Right renal cortex interstitium (tissue), 3 donors: ENCODE data around the gene RPP25L. TPM values are rescaled to one million over a fixed set of nuclear protein-coding genes. Genes with fewer than 3 reads are reported as not detected.

ENCODE experiments used
- DNase-seq, 3 donors: peaks; one replicate each; pipeline ENCODE4 v3.0.0-alpha.2; 2013; ENCODE audit warnings: low read depth in 3 of 3, low spot score in 2 of 3
- polyA plus RNA-seq, 3 donors: library from polyadenylated mRNA; unstranded; fragments of 120-200 nt; gene quantifications; one replicate each; pipeline ENCODE4 v1.2.1, GENCODE V29; 2013; ENCODE audit not compliant: insufficient read length in 3 of 3

Gene RPP25L
- polyA plus RNA-seq, 3 donors: 23.4 to 28.8 (median 28.7) TPM

GRCh38 chr9:34638138-34638445 lies 26.2 kb upstream of the RPP25L start:
- no peak for DNase-seq

- DNase-seq: peak in 2 of 3 donors; percentile 81 to 90
Measured at GRCh38 chr9:34637356-34638137, 25.6 kb upstream of the RPP25L start, which contains the start of gene SIGMAR1. Gene SIGMAR1 (minus strand): TSS chr9:34637787. CDS start chr9:34637697, 90 bp downstream.

DNA sequence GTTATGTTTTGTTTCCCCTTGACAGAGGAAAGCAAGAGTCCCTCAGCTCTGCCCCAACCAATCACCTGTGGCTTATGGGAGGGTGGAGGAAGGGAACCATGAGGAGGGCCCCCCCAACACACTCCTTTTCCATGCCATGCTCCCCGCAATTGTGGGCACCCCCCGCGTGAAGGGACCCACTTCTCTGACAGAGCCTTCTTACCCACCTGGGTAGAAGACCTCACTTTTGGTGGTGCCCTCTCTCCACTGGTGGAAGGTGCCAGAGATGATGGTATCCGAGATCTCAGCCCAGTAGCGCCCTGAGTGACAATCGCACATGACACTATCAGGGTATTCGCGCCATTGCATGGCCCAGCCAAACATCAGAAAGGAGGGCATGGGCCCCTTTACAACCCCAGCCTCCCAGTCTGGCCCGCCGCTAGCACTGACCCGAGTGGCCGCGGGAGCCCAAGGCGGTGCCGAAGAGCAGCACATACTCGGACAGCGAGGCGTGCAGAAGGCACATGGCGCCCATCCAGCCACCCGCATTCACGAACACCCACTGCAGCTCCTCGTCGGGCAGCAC lies 25.0 kb upstream of the RPP25L start:
- no peak for DNase-seq

DNA sequence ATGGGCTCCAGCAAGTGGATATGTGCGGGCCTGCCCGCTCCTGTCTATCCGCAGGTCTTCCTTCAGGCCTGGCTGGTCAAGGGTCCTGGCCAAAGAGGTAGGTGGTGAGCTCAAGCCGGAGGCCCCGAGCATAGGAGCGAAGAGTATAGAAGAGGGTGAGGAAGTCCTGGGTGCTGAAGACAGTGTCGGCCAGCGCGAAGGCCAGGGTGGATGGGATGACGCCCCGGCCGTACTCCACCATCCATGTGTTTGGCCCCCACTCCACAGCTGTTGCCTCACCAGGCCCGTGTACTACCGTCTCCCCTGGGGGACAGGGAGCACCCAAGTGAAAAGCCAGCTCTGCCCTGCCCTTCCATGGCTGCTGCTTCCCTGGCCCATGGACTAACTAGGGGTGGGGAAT lies 23.7 kb upstream of the RPP25L start:
- DNase-seq: no peak

DNA sequence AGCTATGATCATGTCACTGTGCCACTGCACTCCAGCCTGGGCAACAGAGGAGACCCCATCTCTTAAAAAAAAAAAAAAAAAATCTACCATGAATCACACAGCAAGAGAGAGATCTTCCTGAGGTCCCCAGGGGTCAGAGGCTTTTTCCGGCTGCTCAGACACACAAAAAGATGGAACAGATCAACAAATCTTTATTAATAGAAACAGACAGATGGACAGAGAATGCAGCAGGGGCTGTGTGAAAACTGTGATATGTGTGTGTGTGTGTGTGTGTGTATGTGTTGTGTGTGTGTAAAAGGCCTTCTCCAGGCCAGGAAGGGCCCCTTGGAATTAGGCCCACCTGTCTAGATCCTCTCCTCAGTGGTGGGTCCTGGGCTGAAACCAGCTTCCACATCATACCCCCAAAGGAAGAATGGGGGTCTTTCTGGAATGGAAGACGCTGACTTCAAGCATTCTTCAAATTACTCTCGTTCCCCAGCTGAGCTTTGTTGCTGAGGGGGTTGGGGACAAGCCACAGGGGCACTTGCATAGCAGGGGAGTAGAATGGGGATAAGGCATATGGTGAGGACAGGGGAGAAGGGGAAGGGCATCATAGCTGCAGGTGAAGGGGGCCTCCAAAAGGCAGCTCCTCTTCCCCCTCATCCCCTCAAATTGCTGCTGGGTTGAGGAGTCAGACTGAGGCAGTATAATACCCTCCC lies 22.8 kb upstream of the RPP25L start:
- no peak for DNase-seq

DNA sequence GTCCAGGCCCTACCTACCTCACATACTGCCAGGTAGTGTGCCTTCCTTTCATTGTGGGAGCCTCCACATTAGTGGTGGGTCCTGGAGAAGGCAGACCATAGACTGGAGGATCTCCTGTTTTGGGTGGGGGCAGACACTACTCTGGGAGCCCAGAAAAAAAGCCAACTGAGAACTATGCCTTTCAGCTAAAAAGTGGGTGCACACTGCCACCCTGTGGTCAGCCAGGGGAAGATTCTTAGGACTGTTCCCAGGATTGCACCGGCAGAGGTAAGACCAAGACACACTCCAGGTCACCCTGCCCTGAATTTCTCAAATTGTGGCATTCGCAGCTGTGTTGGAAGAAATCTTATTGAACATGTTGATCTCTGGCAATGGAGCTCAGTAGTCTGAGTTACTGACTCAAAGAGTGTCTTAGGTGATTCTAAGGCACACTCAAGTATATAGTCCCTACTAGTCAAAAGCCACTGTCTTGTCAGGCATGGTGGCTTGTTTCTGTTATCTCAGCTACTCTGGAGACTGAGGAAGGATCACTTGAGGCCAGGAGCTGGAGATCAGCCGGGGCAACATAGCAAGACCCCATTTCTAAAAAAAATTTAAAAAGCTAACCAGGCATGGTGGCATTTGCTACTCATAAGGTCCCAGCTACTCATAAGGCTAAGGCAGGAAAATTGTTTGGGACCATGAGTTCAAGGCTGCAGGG lies 22.1 kb upstream of the RPP25L start:
- DNase-seq: peak in 1 of 3 donors; percentile 60

DNA sequence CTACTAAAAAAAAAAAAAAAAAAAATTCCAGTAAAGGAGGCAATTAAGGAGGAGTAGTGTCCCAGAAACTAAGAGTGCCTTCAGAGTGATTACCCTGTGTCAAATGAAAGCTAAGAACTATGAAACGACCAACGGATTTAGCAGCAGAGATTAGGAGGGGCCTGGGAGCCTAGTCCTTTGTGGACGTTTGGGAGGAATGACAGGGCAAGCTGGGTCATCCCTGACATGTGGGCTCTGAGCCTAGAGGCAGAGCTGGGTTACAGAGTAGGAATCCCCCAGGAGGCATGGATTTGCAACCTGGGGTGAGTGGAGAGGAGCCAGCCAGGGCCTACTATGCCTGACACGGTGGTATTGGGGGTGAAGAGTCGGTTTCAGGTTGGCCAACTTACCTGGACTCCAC lies 21.3 kb upstream of the RPP25L start:
- no peak for DNase-seq

DNA sequence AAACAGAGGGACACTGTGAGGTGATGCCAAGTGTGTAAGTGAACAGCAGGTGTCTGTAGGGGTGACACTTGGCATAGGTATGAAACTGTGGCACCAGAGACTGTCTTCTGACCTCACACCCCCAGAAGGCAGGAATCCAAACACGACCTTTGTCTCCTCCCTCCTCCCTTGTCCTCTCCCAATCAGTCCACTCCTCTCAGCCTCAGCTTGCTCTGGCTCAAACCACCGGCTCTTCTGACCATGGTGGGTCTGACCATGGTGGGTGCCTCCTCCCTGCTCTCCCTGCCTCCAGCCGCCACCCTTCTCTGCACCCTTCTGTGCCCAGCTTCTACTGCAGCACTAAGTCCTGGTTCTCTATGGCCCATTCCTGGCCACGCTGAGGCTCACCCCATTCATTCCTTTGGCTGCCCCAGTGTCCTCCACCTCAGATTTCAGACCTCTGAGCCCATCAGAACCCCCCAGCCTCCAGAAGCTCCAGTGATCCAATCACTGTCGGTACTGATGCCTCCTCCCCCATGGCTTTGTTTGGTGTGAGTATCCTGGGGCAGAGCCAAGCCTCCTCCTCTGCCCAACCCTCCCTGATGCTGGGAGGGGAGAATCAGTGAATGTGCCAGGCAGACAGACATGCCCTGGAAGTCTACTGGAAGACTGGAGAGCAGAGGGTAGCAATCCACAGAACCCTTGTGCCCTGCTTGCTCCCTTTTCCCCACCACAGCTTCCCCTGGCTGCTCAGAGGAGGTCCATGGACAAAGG lies 18.7 kb upstream of the RPP25L start:
- DNase-seq: no peak

- DNase-seq: no peak
Measured at GRCh38 chr9:34629491-34629808, 17.6 kb upstream of the RPP25L start.

DNA sequence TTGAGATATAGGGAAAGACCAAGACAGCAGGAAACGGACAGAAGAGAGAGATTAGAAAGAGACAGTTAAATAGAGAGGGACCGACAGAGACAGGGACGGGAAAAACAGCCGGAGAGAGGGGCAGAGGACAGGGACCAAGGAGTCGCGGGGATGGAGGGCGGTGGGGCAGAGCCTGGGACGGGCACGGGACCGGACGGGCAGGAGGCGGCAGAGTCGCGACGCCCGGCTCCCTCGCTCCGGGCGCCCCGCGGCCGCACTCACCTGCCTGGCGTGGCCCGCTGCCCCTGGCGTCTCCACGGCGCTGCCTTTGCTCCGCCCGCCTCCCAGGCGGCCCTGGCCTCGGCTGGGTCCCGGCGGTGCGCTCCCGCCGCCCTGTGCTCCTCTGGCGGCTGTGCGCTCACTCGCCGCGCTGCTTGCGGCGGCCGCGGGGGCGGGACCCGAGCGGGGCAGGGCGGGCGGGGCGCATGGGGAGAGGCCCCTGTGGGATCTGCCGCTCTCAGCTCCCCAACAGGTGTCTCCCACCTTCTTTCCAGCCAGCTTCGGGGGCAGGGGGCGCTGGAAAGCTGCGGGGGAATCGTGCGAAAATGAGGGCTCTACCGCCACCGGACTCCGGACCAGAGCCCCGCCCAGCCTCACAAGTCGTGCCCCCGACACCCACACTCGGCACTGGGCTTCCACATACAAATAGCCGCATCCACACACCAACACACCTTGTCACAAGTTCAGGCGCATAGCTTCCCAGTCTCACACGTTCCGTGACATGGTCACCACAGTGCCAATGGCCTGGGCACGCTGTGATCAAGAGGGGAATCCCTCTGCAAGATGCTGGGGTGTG lies 17.0 kb upstream of the RPP25L start, which contains the start of gene ARID3C:
ARID3C (minus strand) TSS at position 411 of the 835 bp plus-strand sequence. CDS start 1,052 bp downstream, outside the sequence.
- DNase-seq: no peak

DNA sequence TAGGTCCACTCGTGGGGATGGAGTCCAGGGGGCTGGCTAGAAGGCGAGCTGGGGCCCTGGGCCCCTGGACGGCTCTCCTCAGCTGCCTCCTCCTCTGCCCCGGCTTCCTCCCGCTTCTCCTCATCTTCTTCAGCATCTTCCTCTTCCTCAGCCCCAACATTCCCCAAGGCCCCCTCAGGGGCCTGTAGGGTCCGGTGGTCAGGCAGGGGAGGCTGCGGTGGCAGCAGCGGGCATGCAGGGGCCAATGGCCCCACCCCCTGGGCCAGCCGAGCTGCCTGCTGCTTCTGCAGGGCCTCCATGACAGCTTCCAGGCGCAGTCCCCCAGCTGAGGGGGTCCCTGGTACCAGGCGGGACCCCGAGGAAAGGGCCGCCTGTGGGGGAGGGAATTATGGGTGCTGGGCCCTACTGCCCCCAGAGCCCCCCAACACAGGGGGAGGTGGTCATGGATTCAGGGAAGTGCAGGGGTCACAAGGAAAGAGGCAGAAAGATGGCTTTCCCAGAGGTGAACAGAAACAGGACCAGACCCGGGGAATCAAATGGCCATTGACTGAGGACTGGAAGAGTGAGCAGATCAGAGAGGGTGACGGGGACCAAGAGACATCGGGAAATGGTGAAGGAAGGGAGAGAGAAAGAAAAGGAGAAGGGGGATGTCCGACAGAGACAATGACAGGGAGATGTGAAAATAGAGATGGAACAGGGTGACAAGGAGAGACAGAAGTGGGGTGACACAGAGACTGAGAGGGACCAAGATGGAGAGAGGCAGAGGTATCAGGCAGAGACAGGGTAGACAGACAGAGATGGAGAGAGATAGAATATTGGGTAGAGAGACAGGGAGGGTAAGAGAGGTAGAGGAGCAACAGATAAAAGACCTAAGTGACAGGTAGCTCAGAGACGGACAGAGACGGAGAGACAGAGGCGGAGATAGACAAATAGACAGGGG lies 16.1 kb upstream of the RPP25L start:
- no peak for DNase-seq

DNA sequence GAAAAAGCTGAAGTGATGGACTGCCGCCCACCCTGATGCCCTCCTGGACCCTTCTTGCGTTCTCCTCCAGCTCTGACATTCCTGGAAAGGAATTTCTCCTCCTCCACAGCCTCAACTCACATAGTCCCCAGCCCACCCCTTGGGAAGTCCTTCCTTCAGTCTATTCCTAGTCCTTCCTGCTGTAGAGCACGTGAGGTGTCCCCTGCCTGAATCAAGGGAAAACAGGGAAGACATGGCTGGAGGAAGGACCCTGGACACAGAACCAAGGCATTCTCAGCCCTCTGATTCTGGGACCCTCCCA lies 13.2 kb upstream of the RPP25L start:
- no peak for DNase-seq

DNA sequence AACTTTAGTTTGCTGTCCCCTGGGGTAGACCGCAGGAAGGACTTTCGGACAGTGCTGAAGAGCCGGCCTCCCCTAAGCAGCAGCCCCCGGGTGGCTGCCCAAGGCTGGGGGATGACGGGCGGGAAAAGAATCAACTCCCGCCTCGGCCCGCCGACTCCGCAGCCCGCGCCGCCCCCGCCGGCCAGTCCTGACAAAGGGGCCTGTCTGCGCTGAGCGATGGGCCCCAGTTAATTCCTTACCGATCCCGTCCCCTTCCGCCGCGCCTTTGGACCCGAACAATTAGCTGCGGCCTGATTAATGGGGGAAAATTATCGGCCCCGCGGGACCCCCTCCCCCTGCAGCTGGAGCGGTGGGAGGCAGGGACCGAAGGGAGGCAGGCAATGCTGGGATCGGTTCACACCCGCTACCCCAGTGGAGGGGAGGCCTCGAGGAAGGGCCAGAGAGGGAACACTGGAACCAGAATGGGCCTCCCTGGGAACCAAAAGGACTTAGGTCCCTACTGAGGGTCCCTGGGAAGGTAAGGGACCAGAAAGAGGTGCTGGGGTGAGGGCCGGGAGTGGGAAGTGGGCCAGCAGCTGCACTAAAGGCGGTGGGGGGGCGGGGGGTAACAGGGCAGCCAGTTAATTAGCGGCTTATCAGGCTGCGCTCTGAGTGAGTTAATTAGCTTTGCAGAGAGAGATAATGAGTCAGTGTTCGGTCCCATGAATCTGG lies 12.7 kb upstream of the RPP25L start:
- no peak for DNase-seq

DNA sequence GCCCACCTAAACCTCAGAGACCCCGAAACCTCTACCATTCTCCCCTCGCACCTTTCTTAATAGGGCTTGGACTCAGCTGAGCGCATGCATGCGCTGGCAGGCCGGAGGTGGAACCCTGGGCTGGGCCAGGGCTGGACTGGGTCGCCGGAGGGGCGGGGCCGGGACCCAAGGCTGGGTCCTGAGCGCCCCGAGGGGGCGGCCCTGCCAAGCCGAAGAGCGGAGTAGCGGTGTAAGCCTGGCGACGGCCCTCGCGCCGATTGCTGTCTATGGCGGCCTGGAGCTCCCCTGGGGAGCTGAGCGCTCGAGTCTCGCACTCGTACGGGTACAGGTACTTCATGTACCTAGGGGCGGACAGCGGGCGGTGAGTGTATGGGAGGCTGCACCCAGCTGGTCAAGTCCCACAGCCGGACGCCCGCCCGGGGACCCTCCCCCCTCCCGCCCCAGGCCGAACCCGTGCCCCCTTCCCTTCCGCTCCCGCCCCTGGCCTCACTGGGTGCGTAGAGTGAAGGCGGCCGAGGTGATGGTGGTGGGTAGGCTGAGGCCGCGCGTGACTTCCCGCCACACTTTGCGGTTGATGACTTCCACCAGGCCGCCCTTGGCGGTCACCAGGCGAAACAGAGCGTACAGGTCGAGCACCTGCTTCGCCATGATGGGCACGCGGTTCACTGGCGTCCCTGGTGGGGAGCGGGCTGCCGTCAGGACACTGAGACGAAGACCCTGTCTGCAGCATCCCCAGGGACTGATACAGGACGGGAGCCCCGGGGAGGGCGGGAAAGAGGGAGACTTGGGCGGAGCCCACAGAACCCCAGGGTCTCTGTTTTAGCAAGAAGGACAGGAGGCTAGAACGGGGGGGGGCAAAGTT lies 11.7 kb upstream of the RPP25L start:
- no peak for DNase-seq

- DNase-seq: peak; percentile 87 to 90 (median 88)
Measured at GRCh38 chr9:34620061-34620994, 8.4 kb upstream of the RPP25L start, which contains the start of gene DCTN3. Gene DCTN3 (minus strand): TSS chr9:34620495. CDS start chr9:34620464, 31 bp downstream.

GRCh38 chr9:34615132-34615531 lies 3.2 kb upstream of the RPP25L start:
- no peak for DNase-seq
